Suprapubic skin (tissue), 3 donors: ENCODE results near the gene DMRT2.

Experiments used
- CTCF ChIP-seq, 2 donors: fragments of 200-600 bp in 1 of 2; fragments of 450-650 bp in 1 of 2; sonication (generic) in 1 of 2; IDR thresholded peaks; one replicate each; pipeline ENCODE4 v1.5.1; 2016 to 2019; ENCODE audit warnings: antibody characterized with exemption in 2 of 2, mild to moderate bottlenecking in 1 of 2, moderate library complexity in 1 of 2
- POLR2A ChIP-seq, 2 donors: fragments of 450-650 bp; IDR thresholded peaks; one replicate each; pipeline ENCODE4 v1.6.1; 2017; ENCODE audit warnings: antibody characterized with exemption in 2 of 2, mild to moderate bottlenecking in 2 of 2, moderate library complexity in 2 of 2

- TF ChIP-seq CTCF (IDR thresholded peaks at IDR 0.05) (no peak), POLR2A (IDR thresholded peaks at IDR 0.05) (no peak)
Observed at GRCh38 chr9:1094749-1095148, 44.6 kb downstream of the DMRT2 start.
